Retinal pigment epithelial cell (primary cell): ENCODE results near the gene MUC6.
A peak's percentile ranks its signal among the peaks of the same experiment; 100 is the strongest.

ENCODE experiments used
- DNase-seq: peaks from one replicate; pipeline ENCODE4 v3.0.0-alpha.2; 2010; ENCODE audit warnings: low read depth
- H3K4me3 ChIP-seq: 2 replicates; pipeline ENCODE4 v1.5.1; 2011; ENCODE audit warnings: mild to moderate bottlenecking, low read length, control low read depth, moderate library complexity
- TF ChIP-seq, protein P1 (sequence below): conservative IDR thresholded peaks from 2 replicates; pipeline ENCODE4 v1.5.1; 2011; ENCODE audit warnings: low read depth, low read length, control low read depth, inconsistent platforms

MUC6 gene

DNA sequence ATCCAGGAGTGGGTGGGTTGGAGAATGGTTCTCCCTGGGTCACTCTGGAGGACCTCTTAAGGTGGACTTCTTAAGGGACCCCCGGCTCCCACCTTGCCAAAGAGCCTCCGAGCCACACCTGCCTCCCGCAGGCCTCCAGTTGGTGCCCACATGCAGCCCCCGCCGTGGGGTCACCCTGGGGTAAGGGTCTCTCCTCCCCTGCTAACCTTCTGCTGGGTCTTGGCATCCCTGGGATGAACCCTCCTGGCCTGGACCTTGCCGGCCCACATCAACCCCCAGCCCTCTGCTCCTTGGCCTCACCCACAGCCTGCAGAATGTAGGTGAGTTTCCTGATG lies 12.5 kb upstream of the MUC6 start:
- H3K4me3 ChIP-seq: no peak overlapping the region
- DNase-seq: no peak
- TF ChIP-seq, protein P1, sequence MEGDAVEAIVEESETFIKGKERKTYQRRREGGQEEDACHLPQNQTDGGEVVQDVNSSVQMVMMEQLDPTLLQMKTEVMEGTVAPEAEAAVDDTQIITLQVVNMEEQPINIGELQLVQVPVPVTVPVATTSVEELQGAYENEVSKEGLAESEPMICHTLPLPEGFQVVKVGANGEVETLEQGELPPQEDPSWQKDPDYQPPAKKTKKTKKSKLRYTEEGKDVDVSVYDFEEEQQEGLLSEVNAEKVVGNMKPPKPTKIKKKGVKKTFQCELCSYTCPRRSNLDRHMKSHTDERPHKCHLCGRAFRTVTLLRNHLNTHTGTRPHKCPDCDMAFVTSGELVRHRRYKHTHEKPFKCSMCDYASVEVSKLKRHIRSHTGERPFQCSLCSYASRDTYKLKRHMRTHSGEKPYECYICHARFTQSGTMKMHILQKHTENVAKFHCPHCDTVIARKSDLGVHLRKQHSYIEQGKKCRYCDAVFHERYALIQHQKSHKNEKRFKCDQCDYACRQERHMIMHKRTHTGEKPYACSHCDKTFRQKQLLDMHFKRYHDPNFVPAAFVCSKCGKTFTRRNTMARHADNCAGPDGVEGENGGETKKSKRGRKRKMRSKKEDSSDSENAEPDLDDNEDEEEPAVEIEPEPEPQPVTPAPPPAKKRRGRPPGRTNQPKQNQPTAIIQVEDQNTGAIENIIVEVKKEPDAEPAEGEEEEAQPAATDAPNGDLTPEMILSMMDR: no peak

- DNase-seq: no peak
- H3K4me3 ChIP-seq: no peak overlapping the region
- TF ChIP-seq, protein P1: peak; percentile 12
Measured at GRCh38 chr11:1048375-1049070, 12.0 kb upstream of the MUC6 start.

GRCh38 chr11:1047595-1048156 lies 11.2 kb upstream of the MUC6 start:
- no peak overlapping the region for H3K4me3 ChIP-seq
- TF ChIP-seq, protein P1: no peak
- no peak for DNase-seq

- DNase-seq: no peak
- H3K4me3 ChIP-seq: no peak overlapping the region
- TF ChIP-seq, protein P1: no peak
Measured at GRCh38 chr11:1044160-1044559, 7.6 kb upstream of the MUC6 start.

- no peak for DNase-seq
- TF ChIP-seq, protein P1: no peak
- no peak overlapping the region for H3K4me3 ChIP-seq
Measured at GRCh38 chr11:1043563-1044096, 7.1 kb upstream of the MUC6 start.

- no peak for DNase-seq
- no peak overlapping the region for H3K4me3 ChIP-seq
- TF ChIP-seq, protein P1: no peak
Measured at GRCh38 chr11:1042626-1043562, 6.4 kb upstream of the MUC6 start.
